Ovary (tissue), 9 donors: Measurements from ENCODE around the gene TMTC4. TPM values are rescaled to one million over a fixed set of nuclear protein-coding genes. Genes with fewer than 3 reads are reported as not detected.
"Not testable (repeated sequence)": the region's sequence is repeated elsewhere in the genome, so short reads cannot be mapped to it uniquely, and the experiment has no call there.

ENCODE experiments used
- DNase-seq, 5 donors: peaks; one replicate each; pipeline ENCODE4 v3.0.0-alpha.2; 2019 to 2020
- H3K27ac ChIP-seq, 2 donors: fragments of 200-600 bp; one replicate each; pipeline versions ENCODE4 v1.5.1 to v1.8.0; 2019 to 2022
- H3K27me3 ChIP-seq: fragments of 200-600 bp; one replicate; pipeline ENCODE4 v1.8.0; 2022
- H3K36me3 ChIP-seq: fragments of 200-600 bp; sonication (generic); one replicate; pipeline ENCODE4 v1.5.1; 2019
- H3K4me1 ChIP-seq: one replicate; pipeline ENCODE4 v1.8.1; 2013; ENCODE audit warnings: mild to moderate bottlenecking, moderate library complexity; ENCODE audit not compliant: insufficient read depth
- H3K4me3 ChIP-seq: fragments of 200-600 bp; sonication (generic); one replicate; pipeline ENCODE4 v1.5.1; 2017
- H3K9me3 ChIP-seq, 2 donors: fragments of 200-600 bp in 1 of 2; sonication (generic) in 1 of 2; one replicate each; pipeline versions ENCODE4 v1.5.1 to v1.8.1; 2013 to 2019; ENCODE audit warnings: mild to moderate bottlenecking in 1 of 2, moderate library complexity in 1 of 2
- CTCF ChIP-seq, 3 donors: fragments of 450-650 bp in 2 of 3; fragments of 200-600 bp in 1 of 3; IDR thresholded peaks; one replicate each; pipeline versions ENCODE4 v1.5.1 to v1.8.0; 2016 to 2022; ENCODE audit warnings: antibody characterized with exemption in 3 of 3, mild to moderate bottlenecking in 1 of 3
- EP300 ChIP-seq: sonication (generic); formaldehyde crosslinking; IDR thresholded peaks from one replicate; pipeline ENCODE4 v1.6.1; 2017; ENCODE audit warnings: antibody characterized with exemption
- POLR2A ChIP-seq: fragments of 450-650 bp; IDR thresholded peaks from one replicate; pipeline ENCODE4 v1.6.1; 2017; ENCODE audit warnings: antibody characterized with exemption, mild to moderate bottlenecking, moderate library complexity
- WGBS, 3 donors: extraction: QIAGEN DNeasy Blood & Tissue Kit in 1 of 3; methylation state at CpG; one replicate each; pipeline versions ENCODE4 v1.1.5 to v1.1.7; 2013 to 2017; 5-methylcytosine and 5-hydroxymethylcytosine counted together
- intact Hi-C, 4 donors: fragments of 100-400 bp; cut with DNase I; formaldehyde crosslinking; loops; one replicate each; pipeline versions ENCODE4 v1.11.0 to v1.15.1; 2022 to 2023
- polyA plus RNA-seq, 2 donors: library from polyadenylated mRNA; stranded (reverse); fragments of 200-250 nt in 1 of 2; fragments of 350-450 nt in 1 of 2; fragmentation: Illumina TruSeq in 1 of 2; extraction: RNeasy Lipid Tissue Mini Kit (QIAGEN cat#74804) in 1 of 2; gene quantifications; one replicate each; pipeline ENCODE4 v1.2.3, GENCODE V29; 2013 to 2014
- total RNA-seq, 7 donors: library from RNA; depleted of rRNA in 2 of 7; stranded (reverse); fragments of >200 nt in 2 of 7; fragmentation: NEBNext Ultra II Directional in 3 of 7; extraction: Animal tissue kit (Norgen Biotek cat#: 25700) in 3 of 7; gene quantifications; one replicate each; pipeline versions ENCODE4 v1.1.0 to v1.2.4, GENCODE V29; 2016 to 2023
- donor health status: DM: no; HTN: no; CAD: no; lungs with moderate emphysema.
- donor health status: DM: no; HTN: no; CAD: no.
- donor health status: Bipolar disorder and iron deficiency.
- donor health status: DM: yes; HTN: yes; CAD: no.
- donor health status: DM: no; HTN: no; CAD: no.
- donor health status: DM: yes; HTN: yes; CAD: no.

The TMTC4 gene
- total and polyA plus RNA-seq, 9 donors = 5.9 to 22.4 (median 10.7) TPM

- Histone ChIP-seq H3K4me3 (no peak overlapping the region), H3K27me3 (no peaks in the 10 kb centered on the region), H3K36me3 (no peaks in the 10 kb centered on the region), H3K4me1 (no peaks in the 10 kb centered on the region), H3K9me3 (no peaks in the 10 kb centered on the region), H3K27ac (no peak overlapping the region)
- TF ChIP-seq CTCF (IDR thresholded peaks at IDR 0.05) (no peak), POLR2A (no peak), EP300 (no peak)
- intact Hi-C loops = no loop called here
- DNase-seq = peak in 2 of 5 donors; percentile 23 to 50
- WGBS, 3 donors = 21 to 24% (median 23%) methylated on average over 12 of the region's 12 CpGs
These were observed 20.3 kb upstream of the TMTC4 start for GRCh38 chr13:100694722-100695508.

- 81 to 86% (median 81%) methylated on average over 1 of the region's 1 CpG for WGBS, 3 donors
- no peak for DNase-seq
- Histone ChIP-seq H3K36me3 (no peaks in the 10 kb centered on the region), H3K4me1 (no peaks in the 10 kb centered on the region), H3K9me3 (no peaks in the 10 kb centered on the region), H3K4me3 (no peak overlapping the region), H3K27ac (no peak overlapping the region), H3K27me3 (no peaks in the 10 kb centered on the region)
- TF ChIP-seq EP300 = no peak
- TF ChIP-seq POLR2A = no peak
- no peak for TF ChIP-seq CTCF (IDR thresholded peaks at IDR 0.05)
- intact Hi-C loops = no loop called here
These were observed 14.6 kb upstream of the TMTC4 start for GRCh38 chr13:100689191-100689590.

- TF ChIP-seq EP300 (no peak), CTCF (IDR thresholded peaks at IDR 0.05) (no peak), POLR2A (no peak)
- Histone ChIP-seq H3K27me3 (no peaks in the 10 kb centered on the region), H3K4me3 (no peak overlapping the region), H3K4me1 (no peaks in the 10 kb centered on the region), H3K27ac (no peak overlapping the region), H3K36me3 (no peaks in the 10 kb centered on the region), H3K9me3 (no peaks in the 10 kb centered on the region)
- DNase-seq = no peak
- 82 to 93% (median 83%) methylated on average over 3 of the region's 3 CpGs for WGBS, 3 donors
- intact Hi-C loops = no loop called here
These were observed 5.5 kb upstream of the TMTC4 start for GRCh38 chr13:100680131-100680530.

- H3K4me1 ChIP-seq, H3K9me3 ChIP-seq, DNase-seq, H3K27me3 ChIP-seq, H3K27ac ChIP-seq, H3K4me3 ChIP-seq, intact Hi-C loops, H3K36me3 ChIP-seq: not testable (repeated sequence)
- 93 to 96% (median 93%) methylated on average over 5 of the region's 5 CpGs for WGBS, 3 donors
These were observed 2.5 kb upstream of the TMTC4 start for GRCh38 chr13:100677128-100677527.

GRCh38 chr13:100675661-100676129, 1.1 kb upstream of the TMTC4 start:
- Histone ChIP-seq H3K9me3 (no peaks in the 10 kb centered on the region), H3K27me3 (no peaks in the 10 kb centered on the region), H3K4me3 (peak overlapping the region; percentile 68), H3K36me3 (no peaks in the 10 kb centered on the region), H3K27ac (peak overlapping the region in 1 of 2 donors; percentile 93), H3K4me1 (peaks cover 3% of the 10 kb centered on the region)
- WGBS, 3 donors = 8 to 15% (median 12%) methylated on average over 15 of the region's 15 CpGs
- no peak for TF ChIP-seq EP300
- no peak for TF ChIP-seq POLR2A
- no peak for TF ChIP-seq CTCF (IDR thresholded peaks at IDR 0.05)
- intact Hi-C loops = no loop called here
- DNase-seq = no peak
